Erythroblast (primary cell): ENCODE measurements around the gene AKTIP.

Source experiments
- GATA1 ChIP-seq: IDR thresholded peaks from 2 replicates; pipeline ENCODE4 v1.6.1; 2011; ENCODE audit warnings: low read depth, mild to moderate bottlenecking, control low read depth, low read length, moderate library complexity
- POLR2A ChIP-seq: IDR thresholded peaks from 2 replicates; pipeline ENCODE4 v1.6.1; 2011; ENCODE audit warnings: mild to moderate bottlenecking, low read length

DNA sequence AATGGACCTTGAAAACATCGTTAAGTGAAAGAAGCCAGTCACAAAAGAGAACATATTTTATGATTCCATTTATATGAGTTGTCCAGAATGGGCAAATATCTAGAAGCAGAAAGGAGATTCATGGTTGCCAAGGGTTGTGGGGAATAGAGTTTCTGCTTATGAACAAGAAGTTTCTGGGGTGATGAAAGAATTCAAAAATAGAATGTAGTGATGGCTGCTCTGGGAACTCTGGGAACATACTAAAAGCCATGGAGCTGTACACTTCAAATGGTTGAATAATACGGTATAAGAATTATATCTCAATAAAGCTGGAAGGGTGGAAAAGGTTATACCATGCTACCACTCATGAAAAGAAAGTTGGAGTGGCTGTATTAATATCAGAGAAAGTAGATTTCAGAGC, 18.5 kb downstream of the AKTIP start:
- no peak for TF ChIP-seq POLR2A
- TF ChIP-seq GATA1: no peak
